NCI-H2227 (cell line): ENCODE results near the gene COL21A1.
"Not testable (repeated sequence)": the region's sequence is repeated elsewhere in the genome, so short reads cannot be mapped to it uniquely, and the experiment has no call there.

Source experiments
- DNase-seq: peaks from one replicate; lab custom pipeline; 2025; ENCODE audit not compliant: unreplicated experiment; lab: John Stamatoyannopoulos, UW

Gene COL21A1

DNA sequence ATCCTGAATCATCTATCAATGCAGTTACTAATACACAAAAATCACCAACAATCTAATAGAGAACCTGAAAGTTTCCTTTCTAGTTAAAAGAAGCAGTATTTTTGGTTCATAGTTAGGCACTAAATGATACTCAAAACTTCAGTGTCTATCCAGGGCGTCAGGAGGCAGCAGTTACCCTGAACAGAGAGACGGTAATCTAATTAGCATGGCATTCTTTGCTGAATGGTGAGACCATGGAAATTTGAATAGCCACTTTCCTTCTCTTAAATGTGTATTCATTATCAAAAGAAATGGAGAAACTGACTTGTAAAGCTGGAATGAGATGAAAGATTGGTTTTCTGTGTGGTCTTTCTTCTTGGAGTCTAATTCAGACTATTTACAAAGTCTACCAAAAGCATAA is 225.4 kb downstream of the COL21A1 start:
- DNase-seq: no peak

DNA sequence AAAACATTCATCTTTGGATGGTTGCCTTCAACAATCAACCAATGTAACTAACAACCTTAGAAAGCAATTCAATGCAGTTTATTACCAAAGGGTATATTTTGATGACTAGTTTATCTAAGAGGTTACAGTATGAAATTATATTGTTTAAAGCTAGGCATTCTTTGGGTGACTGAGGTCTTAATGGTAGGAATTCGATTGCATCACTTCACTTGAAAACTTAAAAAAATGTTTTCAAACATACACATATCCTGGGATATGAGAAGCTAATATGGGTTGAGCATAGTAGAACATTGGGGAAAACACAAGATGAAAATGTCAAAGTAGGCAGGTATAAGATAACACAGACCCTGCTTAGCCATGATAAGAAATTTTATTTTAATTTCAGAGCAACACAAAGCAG is 227.4 kb downstream of the COL21A1 start:
- no peak for DNase-seq

DNA sequence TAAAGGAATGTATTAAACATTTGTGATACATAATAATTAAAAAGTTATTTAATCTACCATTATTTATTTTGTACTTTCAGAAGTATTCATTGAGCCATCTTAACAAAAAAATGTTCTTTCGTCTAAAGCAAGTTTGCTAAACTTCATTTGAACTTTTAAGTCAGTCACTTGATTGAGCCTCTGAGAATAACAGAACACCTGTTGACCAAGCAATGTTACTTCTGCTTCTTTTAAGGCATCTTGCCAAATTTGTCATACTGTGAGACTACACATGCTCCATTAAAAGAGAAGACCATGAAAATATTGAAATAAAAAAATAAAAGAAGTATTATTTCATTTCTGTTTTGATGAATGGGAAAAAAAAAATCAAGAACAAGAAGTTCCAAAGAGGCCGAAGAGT is 230.2 kb downstream of the COL21A1 start:
- DNase-seq: no peak

DNA sequence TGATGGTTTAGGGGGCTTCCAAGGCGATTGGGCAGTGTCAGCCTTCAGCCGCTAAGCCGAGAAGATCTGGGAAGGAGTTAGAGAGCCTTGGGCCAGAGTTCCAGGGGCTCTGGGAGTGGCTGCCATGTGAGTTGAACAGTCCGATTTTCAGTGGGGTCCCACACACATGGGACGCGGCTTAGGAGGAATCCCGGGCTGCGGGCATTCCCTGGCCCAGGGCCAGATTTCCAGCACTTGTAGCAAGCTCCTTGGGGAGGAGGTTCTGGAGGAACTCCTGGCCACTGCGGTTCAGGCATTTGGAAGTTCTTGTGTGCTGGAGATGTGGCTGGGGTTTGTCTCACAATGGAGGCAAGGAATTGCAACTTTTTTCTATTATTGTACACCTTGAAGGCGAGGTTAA is 233.3 kb downstream of the COL21A1 start:
- DNase-seq: not testable (repeated sequence)

DNA sequence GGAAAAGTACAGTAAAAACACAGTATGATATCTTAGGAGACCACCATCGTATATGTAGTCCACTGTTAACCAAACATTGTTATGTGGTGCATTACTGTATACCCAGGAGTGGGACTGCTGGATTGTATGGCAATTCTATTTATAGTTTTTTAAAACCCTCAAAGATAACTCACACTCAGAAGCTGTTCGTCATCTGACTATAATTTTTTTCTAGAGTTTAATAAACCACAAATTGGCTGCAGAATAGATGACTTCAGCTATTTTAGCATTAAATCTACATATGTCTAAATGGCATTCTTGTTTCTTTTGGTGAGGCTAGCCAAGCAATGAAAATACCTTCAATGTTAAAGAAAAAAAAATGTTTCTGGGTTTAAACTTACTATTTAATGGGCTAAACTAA is 237.7 kb downstream of the COL21A1 start:
- no peak for DNase-seq
